GM19438 (cell line): ENCODE measurements around the gene NFIB.

Source experiments
- ATAC-seq: cut with Tn5 transposase; IDR thresholded peaks from one replicate; pipeline ENCODE4 v1.9.1; 2021; ENCODE audit warnings: low read depth; ENCODE audit not compliant: unreplicated experiment

Gene NFIB

GRCh38 chr9:14307989-14308852, 5.7 kb downstream of the NFIB start:
- ATAC-seq, result no peak

- ATAC-seq, result no peak
Observed at GRCh38 chr9:14306672-14307660, 7.0 kb downstream of the NFIB start.

- no peak for ATAC-seq
Observed at GRCh38 chr9:14306188-14306587, 7.8 kb downstream of the NFIB start.

- no peak for ATAC-seq
Observed at GRCh38 chr9:14304259-14304658, 9.7 kb downstream of the NFIB start.

- ATAC-seq, result no peak
Observed at GRCh38 chr9:14303521-14303920, 10.4 kb downstream of the NFIB start.

- no peak for ATAC-seq
Observed at GRCh38 chr9:14303100-14303499, 10.8 kb downstream of the NFIB start.

GRCh38 chr9:14302405-14302804, 11.5 kb downstream of the NFIB start:
- ATAC-seq, result no peak

- ATAC-seq, result no peak
Observed at GRCh38 chr9:14301583-14302021, 12.3 kb downstream of the NFIB start.

- ATAC-seq, result no peak
Observed at GRCh38 chr9:14301006-14301405, 12.9 kb downstream of the NFIB start.

GRCh38 chr9:14300588-14300987, 13.4 kb downstream of the NFIB start:
- no peak for ATAC-seq

GRCh38 chr9:14300040-14300439, 13.9 kb downstream of the NFIB start:
- ATAC-seq, result no peak

GRCh38 chr9:14298601-14299022, 15.3 kb downstream of the NFIB start:
- no peak for ATAC-seq

GRCh38 chr9:14296495-14297113, 17.3 kb downstream of the NFIB start:
- no peak for ATAC-seq

- no peak for ATAC-seq
Observed at GRCh38 chr9:14294659-14295058, 19.3 kb downstream of the NFIB start.

- ATAC-seq, result no peak
Observed at GRCh38 chr9:14293801-14294200, 20.1 kb downstream of the NFIB start.

GRCh38 chr9:14292181-14292739, 21.7 kb downstream of the NFIB start:
- ATAC-seq, result no peak

- ATAC-seq, result no peak
Observed at GRCh38 chr9:14289916-14290315, 24.0 kb downstream of the NFIB start.

- no peak for ATAC-seq
Observed at GRCh38 chr9:14288433-14288832, 25.5 kb downstream of the NFIB start.

GRCh38 chr9:14286121-14286520, 27.8 kb downstream of the NFIB start:
- ATAC-seq, result no peak

- no peak for ATAC-seq
Observed at GRCh38 chr9:14283276-14283675, 30.7 kb downstream of the NFIB start.
